OCI-LY1 (cell line): ENCODE results near the gene ADAM8.

Experiments
- H2AFZ ChIP-seq: fragments of 200-600 bp; sonication (generic), shearing (Covaris generic); 2 replicates; pipeline ENCODE4 v1.6.0; 2014; ENCODE audit warnings: antibody characterized with exemption, mild to moderate bottlenecking, low read length
- H3F3A ChIP-seq: fragments of 200-600 bp; sonication (generic), shearing (Covaris generic); 2 replicates; pipeline ENCODE4 v1.6.0; 2014; ENCODE audit warnings: mild to moderate bottlenecking, antibody characterized with exemption, low read length, moderate library complexity; ENCODE audit not compliant: insufficient read depth
- H3K27ac ChIP-seq: fragments of 200-600 bp; sonication (generic); 2 replicates; pipeline ENCODE4 v1.5.1; 2014; ENCODE audit warnings: low read length, mixed run types, mild to moderate bottlenecking, low read depth; ENCODE audit not compliant: poor library complexity, severe bottlenecking
- H3K27me3 ChIP-seq: fragments of 200-600 bp; sonication (generic); 2 replicates; pipeline ENCODE4 v1.6.0; 2014; ENCODE audit warnings: antibody characterized with exemption, mild to moderate bottlenecking, low read length, moderate library complexity; ENCODE audit not compliant: insufficient read depth
- H3K36me3 ChIP-seq: fragments of 200-600 bp; sonication (generic); 2 replicates; pipeline ENCODE4 v1.6.1; 2014; ENCODE audit warnings: mild to moderate bottlenecking, antibody characterized with exemption, low read length, moderate library complexity, mixed read lengths; ENCODE audit not compliant: insufficient read depth
- H3K4me1 ChIP-seq: fragments of 200-600 bp; sonication (generic); 2 replicates; pipeline ENCODE4 v1.5.1; 2014; ENCODE audit warnings: mild to moderate bottlenecking, low read length, moderate library complexity; ENCODE audit not compliant: insufficient read depth, severe bottlenecking
- H3K4me2 ChIP-seq: fragments of 200-600 bp; sonication (generic), shearing (Covaris generic); 2 replicates; pipeline ENCODE4 v1.6.1; 2014; ENCODE audit warnings: low read length
- H3K4me3 ChIP-seq: fragments of 200-600 bp; sonication (generic); 2 replicates; pipeline ENCODE4 v1.5.1; 2014; ENCODE audit warnings: low read length, low read depth, mild to moderate bottlenecking, mixed read lengths; ENCODE audit not compliant: poor library complexity, severe bottlenecking
- H3K79me2 ChIP-seq: fragments of 200-600 bp; shearing (Covaris generic); 2 replicates; pipeline ENCODE4 v1.6.1; 2016; ENCODE audit warnings: mixed run types, low read length, mixed read lengths; ENCODE audit not compliant: insufficient read depth
- H3K9ac ChIP-seq: fragments of 200-600 bp; sonication (generic), shearing (Covaris generic); 2 replicates; pipeline ENCODE4 v1.6.1; 2014; ENCODE audit warnings: mild to moderate bottlenecking, low read length, mixed read lengths
- H3K9me2 ChIP-seq: fragments of 200-600 bp; sonication (generic), shearing (Covaris generic); 2 replicates; pipeline ENCODE4 v1.6.1; 2014; ENCODE audit warnings: low read depth, mild to moderate bottlenecking, low read length, mixed read lengths
- H3K9me3 ChIP-seq: fragments of 200-600 bp; shearing (Covaris generic); 2 replicates; pipeline ENCODE4 v1.6.1; 2014; ENCODE audit warnings: low read length, mixed read lengths
- H4K20me1 ChIP-seq: fragments of 200-600 bp; sonication (generic), shearing (Covaris generic); 2 replicates; pipeline ENCODE4 v1.6.0; 2016; ENCODE audit warnings: mild to moderate bottlenecking, low read length; ENCODE audit not compliant: insufficient read depth
- EZH2 ChIP-seq: fragments of 200-600 bp; sonication (generic), shearing (Covaris generic); IDR thresholded peaks from 2 replicates; pipeline ENCODE4 v1.8.0; 2017; ENCODE audit warnings: borderline replicate concordance, mixed run types, mild to moderate bottlenecking, antibody characterized with exemption, low read length, moderate library complexity, mixed read lengths
- TF ChIP-seq, protein P1 (sequence below): fragments of 200-600 bp; sonication (generic), shearing (Covaris generic); IDR thresholded peaks from 2 replicates; pipeline ENCODE4 v1.5.1; 2017; ENCODE audit warnings: mild to moderate bottlenecking, antibody characterized with exemption, low read length, moderate library complexity, mixed read lengths

ADAM8 gene

GRCh38 chr10:133237241-133237587, 39.5 kb downstream of the ADAM8 start:
- H3K27me3 ChIP-seq = no peaks in the 10 kb centered on the region
- no peaks in the 10 kb centered on the region for H3K4me1 ChIP-seq
- TF ChIP-seq, protein P1, sequence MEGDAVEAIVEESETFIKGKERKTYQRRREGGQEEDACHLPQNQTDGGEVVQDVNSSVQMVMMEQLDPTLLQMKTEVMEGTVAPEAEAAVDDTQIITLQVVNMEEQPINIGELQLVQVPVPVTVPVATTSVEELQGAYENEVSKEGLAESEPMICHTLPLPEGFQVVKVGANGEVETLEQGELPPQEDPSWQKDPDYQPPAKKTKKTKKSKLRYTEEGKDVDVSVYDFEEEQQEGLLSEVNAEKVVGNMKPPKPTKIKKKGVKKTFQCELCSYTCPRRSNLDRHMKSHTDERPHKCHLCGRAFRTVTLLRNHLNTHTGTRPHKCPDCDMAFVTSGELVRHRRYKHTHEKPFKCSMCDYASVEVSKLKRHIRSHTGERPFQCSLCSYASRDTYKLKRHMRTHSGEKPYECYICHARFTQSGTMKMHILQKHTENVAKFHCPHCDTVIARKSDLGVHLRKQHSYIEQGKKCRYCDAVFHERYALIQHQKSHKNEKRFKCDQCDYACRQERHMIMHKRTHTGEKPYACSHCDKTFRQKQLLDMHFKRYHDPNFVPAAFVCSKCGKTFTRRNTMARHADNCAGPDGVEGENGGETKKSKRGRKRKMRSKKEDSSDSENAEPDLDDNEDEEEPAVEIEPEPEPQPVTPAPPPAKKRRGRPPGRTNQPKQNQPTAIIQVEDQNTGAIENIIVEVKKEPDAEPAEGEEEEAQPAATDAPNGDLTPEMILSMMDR = no peak
- no peak for TF ChIP-seq EZH2
- H3K9me3 ChIP-seq = no peaks in the 10 kb centered on the region
- H3F3A ChIP-seq = no peaks in the 10 kb centered on the region
- no peaks in the 10 kb centered on the region for H4K20me1 ChIP-seq
- no peaks in the 10 kb centered on the region for H3K9me2 ChIP-seq
- H2AFZ ChIP-seq = no peak overlapping the region
- H3K4me2 ChIP-seq = no peak overlapping the region
- H3K4me3 ChIP-seq = no peak overlapping the region
- H3K9ac ChIP-seq = no peak overlapping the region
- no peaks in the 10 kb centered on the region for H3K79me2 ChIP-seq
- H3K27ac ChIP-seq = no peak overlapping the region
- H3K36me3 ChIP-seq = no peaks in the 10 kb centered on the region

GRCh38 chr10:133236401-133237240, 40.0 kb downstream of the ADAM8 start:
- Histone ChIP-seq H3K9me3 (no peaks in the 10 kb centered on the region), H3K79me2 (no peaks in the 10 kb centered on the region), H3K9ac (no peak overlapping the region), H3F3A (no peaks in the 10 kb centered on the region), H3K4me3 (no peak overlapping the region), H3K27me3 (no peaks in the 10 kb centered on the region), H3K36me3 (no peaks in the 10 kb centered on the region), H3K4me1 (no peaks in the 10 kb centered on the region), H3K27ac (no peak overlapping the region), H3K9me2 (no peaks in the 10 kb centered on the region), H4K20me1 (no peaks in the 10 kb centered on the region), H3K4me2 (no peak overlapping the region), H2AFZ (no peak overlapping the region)
- TF ChIP-seq EZH2 = no peak
- TF ChIP-seq, protein P1 = no peak

DNA sequence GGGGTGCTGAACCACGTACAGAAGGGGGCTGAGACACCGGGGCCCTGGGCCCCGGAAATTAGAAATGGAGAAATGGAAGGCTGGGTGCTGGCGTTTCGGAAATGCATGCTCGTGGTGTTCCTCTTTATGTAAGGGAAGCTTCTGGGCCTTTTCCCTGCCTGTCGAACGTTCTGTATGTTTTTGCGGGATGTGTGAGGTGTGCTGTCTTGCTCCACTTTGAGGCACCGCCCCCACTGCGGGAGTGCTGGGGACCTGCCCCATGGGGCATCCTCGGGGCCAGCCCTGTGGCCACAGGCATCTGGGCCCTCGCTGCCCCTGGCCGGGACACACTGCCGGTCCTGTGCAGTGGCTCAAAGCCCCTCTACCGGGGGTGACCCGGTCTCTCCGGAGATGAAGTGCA, 40.7 kb downstream of the ADAM8 start:
- no peaks in the 10 kb centered on the region for H3K9me3 ChIP-seq
- H3K36me3 ChIP-seq = no peaks in the 10 kb centered on the region
- H3K27ac ChIP-seq = no peak overlapping the region
- H3K9me2 ChIP-seq = no peaks in the 10 kb centered on the region
- H3K9ac ChIP-seq = no peak overlapping the region
- no peaks in the 10 kb centered on the region for H4K20me1 ChIP-seq
- no peaks in the 10 kb centered on the region for H3K27me3 ChIP-seq
- no peak overlapping the region for H3K4me2 ChIP-seq
- TF ChIP-seq EZH2 = no peak
- TF ChIP-seq, protein P1 = no peak
- no peak overlapping the region for H2AFZ ChIP-seq
- H3K4me1 ChIP-seq = no peaks in the 10 kb centered on the region
- no peaks in the 10 kb centered on the region for H3K79me2 ChIP-seq
- no peak overlapping the region for H3K4me3 ChIP-seq
- no peaks in the 10 kb centered on the region for H3F3A ChIP-seq
